HG02610 (cell line): ENCODE measurements around the gene PMIS2.
"Not testable (repeated sequence)": the region's sequence is repeated elsewhere in the genome, so short reads cannot be mapped to it uniquely, and the experiment has no call there.

Experiments
- ATAC-seq: cut with Tn5 transposase; IDR thresholded peaks from one replicate; pipeline ENCODE4 v1.9.1; 2021; ENCODE audit warnings: mild to moderate bottlenecking, moderate library complexity; ENCODE audit not compliant: unreplicated experiment

The PMIS2 gene

DNA sequence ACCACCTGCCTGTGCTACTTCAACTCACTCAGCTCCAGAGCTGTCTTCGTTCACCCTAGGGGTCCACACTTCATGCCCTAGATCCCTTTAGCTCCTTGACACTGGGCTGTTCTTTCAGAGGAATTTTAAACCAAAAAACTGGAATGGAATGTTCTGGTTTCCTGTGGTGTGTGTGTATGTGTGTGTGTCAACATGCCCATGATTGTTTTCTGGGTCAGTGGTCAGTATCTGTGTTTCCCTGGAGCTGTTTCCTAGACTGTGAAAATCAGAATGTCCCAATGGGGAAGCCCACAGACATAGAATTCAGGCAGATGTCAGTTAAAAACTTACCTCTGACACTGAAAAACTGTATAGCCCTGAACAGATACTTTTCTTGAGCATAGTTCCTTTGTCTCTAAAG, 1.3 kb downstream of the PMIS2 start:
- ATAC-seq, result no peak

DNA sequence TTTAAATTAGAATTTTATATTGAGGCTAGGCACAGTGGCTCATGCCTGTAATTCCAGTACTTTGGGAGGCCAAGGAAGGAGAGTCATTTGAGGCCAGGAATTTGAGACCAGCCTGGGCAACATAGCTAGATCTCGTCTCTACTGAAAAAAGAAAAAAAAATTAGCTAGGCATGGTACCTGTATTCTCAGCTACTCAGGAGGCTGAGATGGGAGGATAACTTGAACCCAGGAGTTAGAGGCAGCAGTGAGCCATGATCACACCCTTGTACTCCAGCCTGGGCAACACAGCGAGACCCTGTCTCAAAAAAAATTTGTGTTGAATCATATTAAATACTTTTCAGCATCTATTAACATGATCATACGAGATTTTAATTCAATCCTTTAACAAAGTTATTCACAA, 4.9 kb downstream of the PMIS2 start:
- ATAC-seq, result no peak

DNA sequence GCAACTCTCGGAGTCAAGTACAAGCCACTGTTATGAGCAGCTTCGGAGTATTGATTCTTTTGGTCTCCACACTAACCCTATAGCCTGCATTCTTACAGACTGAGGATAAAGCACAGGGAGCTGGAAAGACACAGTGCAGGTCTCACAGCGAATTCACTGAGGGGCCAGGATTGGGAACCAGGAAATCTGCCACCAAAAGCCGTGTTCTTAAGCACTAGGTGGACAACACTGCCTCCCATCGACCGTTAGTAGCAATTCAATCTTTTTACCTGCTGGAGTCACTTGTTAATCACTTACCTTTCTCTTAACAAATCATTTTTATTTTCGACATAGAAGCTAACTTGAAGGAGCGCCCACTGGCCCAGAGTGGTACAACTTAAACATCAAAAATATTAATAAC, 6.3 kb downstream of the PMIS2 start:
- no peak for ATAC-seq

DNA sequence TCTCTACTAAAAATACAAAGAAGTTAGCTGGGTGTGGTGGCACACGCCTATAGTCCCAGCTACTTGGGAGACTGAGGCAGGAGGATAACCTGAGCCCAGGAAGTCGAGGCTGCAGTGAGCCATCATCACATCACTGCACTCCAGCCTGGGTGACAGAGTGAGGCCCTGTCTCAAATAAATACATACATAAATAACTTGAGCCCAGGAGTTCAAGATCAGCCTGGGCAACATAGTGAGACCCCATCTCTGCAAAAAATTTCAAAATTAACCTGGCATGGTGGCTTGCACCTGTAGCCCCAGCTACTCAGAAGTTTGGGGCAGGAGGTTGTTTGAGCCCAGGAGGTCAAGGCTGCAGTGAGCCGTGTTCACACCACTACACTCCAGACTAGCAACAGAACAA, 9.1 kb downstream of the PMIS2 start:
- not testable (repeated sequence) for ATAC-seq

DNA sequence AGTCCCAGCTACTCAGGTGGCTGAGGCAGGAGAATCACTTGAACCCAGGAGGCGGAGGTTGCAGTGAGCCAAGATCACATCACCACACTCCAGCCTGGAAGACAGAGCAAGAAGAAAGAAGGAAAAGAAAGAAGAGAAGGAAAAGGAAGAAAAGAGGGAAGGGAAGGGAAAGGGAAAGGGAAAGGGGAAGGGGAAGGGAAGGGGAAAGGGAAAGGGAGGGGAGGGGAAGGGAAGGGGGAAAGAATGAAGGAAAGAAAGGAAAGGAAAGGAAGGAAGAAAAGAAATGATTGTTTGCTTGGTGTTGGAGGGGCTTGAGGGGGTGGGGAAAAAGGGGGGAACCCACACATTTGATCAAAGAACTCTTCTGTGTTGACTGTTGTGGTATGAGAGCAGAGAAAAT, 10.0 kb downstream of the PMIS2 start:
- no peak for ATAC-seq

DNA sequence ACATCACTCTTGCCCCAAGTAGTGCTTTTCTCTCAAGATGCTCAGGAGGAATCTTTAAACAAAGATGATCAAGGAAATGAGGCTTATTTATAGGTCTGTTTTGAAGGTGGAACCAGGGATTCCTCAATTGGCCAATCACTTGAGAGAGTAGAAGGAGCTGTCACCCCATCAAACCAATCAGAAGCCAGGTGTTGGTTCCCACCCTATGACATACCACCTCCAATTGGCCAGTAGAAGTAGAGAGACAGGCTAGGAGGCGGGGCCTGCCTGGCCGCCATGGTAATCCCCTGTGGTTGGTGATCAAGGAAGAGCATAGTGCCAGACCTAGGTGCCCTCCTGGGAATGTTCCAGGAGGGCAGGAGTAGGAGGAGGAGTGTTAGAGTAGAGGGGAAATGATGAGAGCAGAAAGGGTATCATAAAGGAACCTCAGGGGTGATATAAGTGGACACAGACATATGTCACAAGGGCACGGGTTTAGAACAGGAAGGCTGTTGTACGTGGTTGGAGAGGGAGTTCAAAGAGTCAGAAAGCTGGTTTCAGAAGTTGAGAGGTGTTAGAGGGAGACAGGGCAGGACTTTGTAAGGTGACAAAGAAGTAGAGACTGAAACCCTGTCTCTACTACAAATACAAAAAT, 10.5 kb downstream of the PMIS2 start:
- no peak for ATAC-seq

DNA sequence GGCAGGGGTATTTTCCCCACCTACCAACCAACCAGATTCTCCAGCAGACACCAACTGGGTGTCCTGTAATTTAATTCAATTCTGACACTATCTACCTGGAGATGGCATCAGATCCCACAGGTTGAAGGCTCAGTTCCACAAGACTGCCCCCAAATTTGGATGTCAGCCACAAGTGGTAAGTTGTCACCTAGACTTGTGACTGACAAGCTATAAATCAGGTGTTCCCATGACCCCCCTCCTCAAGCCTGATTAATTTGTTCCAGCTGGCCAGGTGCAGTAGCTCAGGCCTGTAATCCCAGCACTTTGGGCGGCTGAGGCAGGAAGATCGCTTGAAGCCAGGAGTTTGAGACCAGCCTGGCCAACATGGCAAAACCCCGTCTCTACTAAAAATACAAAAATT, 16.0 kb downstream of the PMIS2 start:
- no peak for ATAC-seq

DNA sequence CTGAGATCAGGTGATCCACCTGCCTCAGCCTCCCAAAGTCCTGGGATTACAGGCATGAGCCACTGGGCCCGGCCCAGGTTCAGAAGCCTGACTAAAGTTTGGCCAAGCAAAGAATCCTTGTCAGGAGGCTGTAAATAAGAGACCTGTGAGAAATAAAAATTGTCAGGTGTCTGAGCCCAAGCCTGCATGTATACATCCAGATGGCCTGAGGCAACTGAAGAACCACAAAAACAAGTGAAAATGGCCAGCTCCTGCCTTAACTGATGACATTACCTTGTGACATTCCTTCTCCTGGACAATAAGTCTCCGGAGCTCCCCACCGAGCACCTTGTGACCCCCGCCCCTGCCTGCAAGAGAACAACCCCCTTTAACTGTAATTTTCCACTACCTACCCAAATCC, 18.5 kb downstream of the PMIS2 start:
- not testable (repeated sequence) for ATAC-seq

DNA sequence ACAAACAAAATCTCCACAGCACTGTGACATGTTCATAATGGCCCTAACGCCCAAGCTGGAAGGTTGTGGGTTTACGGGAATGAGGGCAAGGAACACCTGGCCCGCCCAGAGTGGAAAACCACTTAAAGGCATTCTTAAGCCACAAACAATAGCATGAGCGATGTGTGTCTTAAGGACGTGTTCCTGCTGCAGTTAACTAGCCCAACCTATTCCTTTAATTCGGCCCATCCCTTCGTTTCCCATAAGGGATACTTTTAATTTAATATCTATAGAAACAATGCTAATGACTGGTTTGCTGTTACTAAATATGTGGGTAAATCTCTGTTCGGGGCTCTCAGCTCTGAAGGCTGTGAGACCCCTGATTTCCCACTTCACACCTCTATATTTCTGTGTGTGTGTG, 21.2 kb downstream of the PMIS2 start:
- not testable (repeated sequence) for ATAC-seq

DNA sequence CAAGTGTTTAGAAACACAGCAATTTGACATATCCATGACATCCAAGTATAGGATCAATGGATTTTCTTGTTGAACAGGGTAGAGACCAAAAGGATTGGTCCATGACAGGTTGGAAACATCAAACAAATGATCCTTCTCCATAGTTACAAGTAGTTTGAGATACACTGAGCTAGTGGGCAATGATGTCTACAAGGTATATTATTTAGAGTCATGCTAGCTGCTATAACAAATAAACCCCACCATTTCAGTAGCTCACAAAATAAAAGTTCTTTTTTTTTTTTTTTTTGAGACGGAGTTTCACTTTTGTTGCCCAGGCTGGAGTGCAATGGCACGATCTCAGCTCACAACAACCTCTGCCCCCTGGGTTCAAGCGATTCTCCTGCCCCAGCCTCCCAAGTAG, 21.7 kb downstream of the PMIS2 start:
- no peak for ATAC-seq

DNA sequence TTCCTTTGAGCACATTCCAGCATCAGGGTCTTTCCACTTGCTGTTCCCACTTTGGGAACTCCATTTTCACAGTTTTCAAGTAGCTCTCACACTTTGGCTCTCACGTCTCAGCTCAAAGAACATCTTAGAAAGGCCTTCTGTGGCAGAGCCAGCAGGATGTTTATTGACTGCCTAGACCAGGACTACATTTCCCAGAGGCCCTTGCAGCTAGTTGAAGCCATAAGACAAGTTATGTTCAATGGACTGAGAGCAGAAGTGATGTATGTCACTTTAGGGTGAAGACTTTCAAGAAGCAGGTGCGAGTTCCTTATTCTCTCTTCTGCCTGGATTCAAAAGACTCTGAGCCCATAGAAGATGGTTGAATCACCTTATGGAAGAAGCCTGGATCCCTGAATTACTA, 22.3 kb downstream of the PMIS2 start:
- no peak for ATAC-seq

DNA sequence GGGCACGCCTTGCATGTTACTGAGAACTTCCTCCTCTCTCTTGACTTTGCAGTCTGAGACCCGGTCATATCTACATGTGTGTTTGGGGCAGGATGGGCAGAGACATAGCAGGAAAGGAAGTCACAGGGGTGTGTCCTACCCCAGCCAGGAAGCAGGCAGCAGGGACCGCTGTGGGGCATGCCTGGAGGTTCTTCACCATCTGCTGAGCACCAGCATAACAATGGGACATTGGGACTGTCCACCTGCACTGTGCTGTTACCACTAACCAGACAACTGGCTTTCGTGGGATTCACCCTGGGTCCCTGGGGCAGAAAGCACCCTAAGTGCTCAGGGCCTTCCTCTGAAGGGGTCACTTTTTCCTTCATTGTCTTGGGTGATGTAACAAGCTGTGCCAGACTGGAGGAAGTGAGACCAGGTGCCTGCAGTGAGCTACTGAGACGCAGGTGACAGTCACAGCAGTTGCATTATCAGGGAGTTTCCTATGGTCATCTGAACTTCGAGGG, 23.9 kb downstream of the PMIS2 start:
- ATAC-seq, result peak; percentile 42

DNA sequence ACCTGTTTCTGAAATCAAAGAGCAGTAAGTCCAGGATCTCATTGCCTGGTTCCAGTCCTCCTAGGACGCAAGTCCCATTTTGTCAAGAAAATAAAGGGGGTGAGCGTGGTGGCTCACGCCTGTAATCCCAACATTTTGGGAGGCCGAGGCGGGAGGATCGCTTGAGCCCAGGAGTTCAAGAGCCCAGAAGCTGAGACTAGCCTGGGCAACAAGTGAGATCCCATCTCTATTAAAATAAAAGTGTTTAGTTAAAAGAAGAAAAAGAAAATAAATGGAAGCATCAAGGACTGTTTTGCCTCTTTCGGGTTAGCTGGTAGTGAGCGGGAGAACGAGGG, 26.2 kb downstream of the PMIS2 start:
- no peak for ATAC-seq

DNA sequence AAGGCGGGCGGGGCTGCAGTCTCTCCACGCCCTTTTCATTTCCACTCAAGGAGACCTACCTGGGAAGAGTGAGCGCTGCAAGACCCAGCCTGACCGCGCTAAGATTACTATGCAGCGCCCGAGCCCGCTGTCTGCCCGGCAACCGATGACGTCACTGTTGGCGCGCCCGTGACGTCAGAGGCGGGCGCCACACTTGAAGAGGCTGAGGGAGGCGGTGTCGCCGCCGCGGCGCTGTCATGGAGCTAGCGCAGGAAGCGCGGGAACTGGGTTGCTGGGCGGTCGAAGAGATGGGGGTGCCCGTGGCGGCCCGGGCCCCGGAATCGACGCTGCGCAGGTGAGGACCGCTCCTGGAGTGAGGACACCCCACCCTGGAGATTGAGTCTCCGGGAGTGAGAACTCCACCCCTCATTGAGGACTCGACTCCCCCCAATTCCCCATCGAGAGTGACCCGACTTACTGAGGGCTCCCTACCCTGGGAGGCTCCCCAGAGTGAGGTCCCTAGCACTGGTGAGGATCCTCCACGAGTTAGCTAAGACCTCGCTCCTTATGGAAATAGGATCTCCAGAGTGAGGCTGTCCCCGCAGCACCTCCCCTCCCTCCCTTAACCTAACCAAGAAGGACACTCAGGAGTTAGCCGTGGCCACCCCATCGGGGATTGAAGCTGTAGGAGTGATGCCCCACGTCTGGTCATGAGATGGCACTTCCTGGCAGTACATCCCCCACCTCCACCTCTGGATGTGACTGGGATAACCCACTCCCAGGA, 26.8 kb downstream of the PMIS2 start, which contains the start of gene HAUS5:
Gene HAUS5 (plus strand): TSS at position 177 of the 763 bp plus-strand sequence. CDS start 60 bp downstream, at position 237.
- ATAC-seq, result peak; percentile 70

DNA sequence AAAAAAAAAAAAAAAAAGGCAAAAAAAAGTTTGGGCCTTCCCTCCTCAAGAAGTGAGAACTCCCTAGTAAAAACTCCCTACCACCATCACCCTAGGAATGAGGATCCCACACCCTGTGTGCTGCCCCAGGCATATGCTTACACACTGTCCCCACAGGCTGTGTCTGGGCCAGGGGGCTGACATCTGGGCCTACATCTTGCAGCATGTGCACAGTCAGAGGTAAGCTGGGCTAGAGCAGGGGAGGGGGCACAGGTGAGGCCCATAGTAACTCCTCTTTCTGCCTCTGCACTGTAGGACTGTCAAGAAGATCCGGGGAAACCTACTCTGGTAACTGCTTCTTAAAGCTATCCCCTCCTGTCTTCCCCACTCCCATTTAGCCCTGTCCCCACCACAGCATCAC, 27.6 kb downstream of the PMIS2 start:
- no peak for ATAC-seq

DNA sequence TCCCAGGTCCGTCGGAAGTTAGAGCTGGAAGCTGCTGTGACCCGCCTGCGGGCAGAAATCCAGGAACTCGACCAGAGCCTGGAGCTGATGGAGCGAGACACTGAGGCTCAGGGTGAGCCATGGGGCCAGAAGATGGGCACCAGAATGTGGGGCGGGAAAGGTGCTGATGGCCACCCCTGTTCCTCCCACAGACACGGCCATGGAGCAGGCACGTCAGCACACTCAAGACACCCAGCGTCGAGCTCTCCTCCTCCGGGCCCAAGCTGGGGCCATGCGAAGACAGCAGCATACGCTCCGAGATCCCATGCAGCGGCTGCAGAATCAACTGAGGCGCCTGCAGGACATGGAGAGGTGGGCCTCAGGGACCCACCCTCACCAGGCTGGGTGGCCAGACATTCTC, 29.1 kb downstream of the PMIS2 start:
- no peak for ATAC-seq

DNA sequence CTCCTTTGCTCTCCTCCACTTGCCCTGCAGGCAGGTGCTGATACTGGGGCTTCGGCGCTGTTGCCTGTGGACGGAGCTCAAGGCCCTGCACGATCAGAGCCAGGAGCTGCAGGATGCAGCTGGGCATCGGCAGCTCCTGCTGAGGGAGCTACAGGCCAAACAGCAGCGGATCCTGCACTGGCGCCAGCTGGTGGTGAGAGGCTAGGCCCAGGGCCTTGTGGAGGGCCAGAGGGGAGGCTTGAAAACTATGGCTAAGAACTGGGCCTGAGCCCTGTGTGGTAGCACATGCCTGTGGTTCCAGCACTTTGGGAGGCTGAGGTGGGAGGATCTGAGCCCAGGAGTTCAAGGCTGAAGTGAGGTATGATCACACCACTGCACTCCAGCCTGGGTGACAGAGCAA, 32.9 kb downstream of the PMIS2 start:
- no peak for ATAC-seq

DNA sequence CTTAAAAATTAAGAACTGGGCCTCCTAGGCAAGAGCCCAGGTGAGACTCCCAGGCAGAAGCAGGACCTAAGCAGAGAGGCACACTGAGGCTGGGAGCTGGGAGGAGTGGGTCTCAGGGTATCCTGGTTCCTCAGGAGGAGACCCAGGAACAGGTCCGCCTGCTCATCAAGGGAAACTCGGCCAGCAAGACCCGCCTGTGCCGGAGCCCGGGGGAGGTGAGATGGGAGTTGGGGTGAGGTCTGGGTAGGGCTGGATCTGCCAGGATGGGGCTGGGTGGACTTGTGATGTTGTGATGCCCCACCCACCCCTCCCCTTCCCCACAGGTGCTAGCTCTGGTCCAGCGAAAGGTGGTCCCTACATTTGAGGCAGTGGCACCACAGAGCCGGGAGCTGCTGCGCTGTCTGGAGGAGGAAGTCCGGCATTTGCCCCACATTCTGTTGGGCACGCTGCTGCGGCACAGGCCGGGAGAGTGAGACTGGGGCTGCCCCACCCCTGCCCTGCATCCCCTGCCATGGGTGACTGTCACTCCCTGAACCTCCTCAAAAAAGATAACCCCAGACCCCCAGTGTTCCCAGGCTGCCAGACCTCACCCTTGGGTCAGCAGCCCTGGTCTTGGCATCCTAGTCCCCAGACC, 33.4 kb downstream of the PMIS2 start:
- ATAC-seq, result no peak

DNA sequence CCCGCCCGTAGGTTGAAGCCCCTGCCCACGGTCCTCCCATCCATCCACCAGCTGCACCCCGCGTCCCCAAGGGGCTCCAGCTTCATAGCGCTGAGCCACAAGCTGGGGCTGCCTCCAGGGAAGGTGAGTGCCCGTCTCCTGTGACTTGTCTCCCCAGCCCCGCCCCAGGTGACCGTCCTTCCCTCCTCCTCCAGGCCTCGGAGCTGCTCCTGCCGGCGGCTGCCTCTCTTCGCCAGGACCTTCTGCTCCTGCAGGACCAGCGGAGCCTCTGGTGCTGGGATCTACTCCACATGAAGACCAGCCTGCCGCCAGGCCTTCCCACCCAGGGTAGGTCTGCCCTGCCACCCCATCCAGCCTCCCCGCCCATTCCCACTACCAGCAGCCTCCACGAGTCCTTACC, 34.0 kb downstream of the PMIS2 start:
- ATAC-seq, result no peak

DNA sequence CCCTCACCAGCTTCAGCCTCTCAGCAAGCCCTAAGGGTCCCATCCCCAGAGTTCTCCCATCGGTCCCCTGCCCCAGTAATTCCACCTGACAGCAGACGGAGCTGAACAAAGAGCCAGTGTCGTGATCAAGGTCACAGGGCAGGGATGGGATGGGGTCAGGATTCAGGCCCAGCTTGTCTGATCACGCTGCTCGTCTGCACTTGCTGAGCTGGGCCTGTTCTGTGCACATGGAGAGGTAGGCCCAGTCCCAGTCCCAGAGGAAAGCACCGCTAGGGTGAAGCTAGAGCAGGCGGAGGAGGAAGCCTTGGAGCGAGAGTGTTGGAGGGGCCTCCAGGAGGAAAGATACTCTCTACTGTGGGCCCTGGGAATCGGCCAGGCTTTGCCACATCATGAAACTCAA, 35.7 kb downstream of the PMIS2 start:
- no peak for ATAC-seq

DNA sequence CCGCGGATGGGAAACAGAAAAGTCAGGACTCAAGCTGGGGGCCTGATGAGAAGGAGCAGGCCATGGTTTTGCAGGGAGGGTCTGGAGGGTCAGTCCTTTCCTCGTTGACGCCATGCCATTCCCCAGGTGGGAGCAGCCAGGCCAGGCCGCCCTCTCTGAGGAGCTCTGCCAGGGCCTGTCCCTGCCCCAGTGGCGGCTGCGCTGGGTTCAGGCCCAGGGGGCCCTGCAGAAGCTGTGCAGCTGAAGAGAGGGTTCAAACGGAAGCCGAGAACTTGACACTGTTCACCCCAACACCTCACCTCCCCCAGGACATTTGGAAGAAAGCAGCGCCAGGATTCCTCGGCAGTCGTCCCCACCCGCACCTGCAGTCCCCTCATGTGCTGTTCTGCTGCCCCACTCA, 36.8 kb downstream of the PMIS2 start:
- ATAC-seq, result no peak
